ENCODE data around the gene PCK2.

The PCK2 gene

GRCh38 chr14:24127673-24128072, 33.6 kb downstream of the PCK2 start:
- Histone ChIP-seq H4K8ac (ENCODE audit: low read depth, low read length) (no peak overlapping the region), H3K27ac (replicated peaks; ENCODE audit: low read length) (no peak overlapping the region), H3K4me1 (ENCODE audit: control insufficient read depth in 2 of 2, insufficient read depth in 1 of 2, low read depth in 1 of 2, low read length in 2 of 2) (no peaks in the 10 kb centered on the region), H3K4ac (ENCODE audit: low read length) (no peak overlapping the region), H2BK5ac (ENCODE audit: low read length) (no peak overlapping the region), H3K18ac (ENCODE audit: low read length) (no peak overlapping the region), H3K79me1 (ENCODE audit: low read depth, low read length) (no peaks in the 10 kb centered on the region), H3K9me3 (replicated peaks in 1 of 2; ENCODE audit: control insufficient read depth in 2 of 2, insufficient read depth in 1 of 2, low read depth in 1 of 2, low read length in 2 of 2) (no peaks in the 10 kb centered on the region), H3K23ac (ENCODE audit: low read depth, low read length, poor library complexity) (no peak overlapping the region), H4K91ac (ENCODE audit: low read depth, low read length, poor library complexity) (no peak overlapping the region), H2AFZ (ENCODE audit: low read length) (no peak overlapping the region), H3K9ac (ENCODE audit: low read depth, low read length, poor library complexity) (no peak overlapping the region), H3K4me2 (ENCODE audit: insufficient read depth, low read length, poor library complexity, severe bottlenecking) (no peak overlapping the region), H2BK15ac (ENCODE audit: low read length) (no peak overlapping the region), H3K27me3 (ENCODE audit: control insufficient read depth in 3 of 3, insufficient read depth in 3 of 3, low read depth in 1 of 3, low read length in 3 of 3) (no peaks in the 10 kb centered on the region), H2BK120ac (ENCODE audit: low read depth, low read length) (no peak overlapping the region), H3K14ac (ENCODE audit: low read length) (no peak overlapping the region), H2BK12ac (ENCODE audit: low read length) (no peak overlapping the region), H3K36me3 (replicated peaks in 1 of 2; ENCODE audit: control insufficient read depth in 2 of 2, insufficient read depth in 2 of 2, low read length in 2 of 2) (peaks cover 8 to 12% of the 10 kb centered on the region in 2 donors), H2AK5ac (ENCODE audit: low read depth, low read length) (no peak overlapping the region), H3K4me3 (ENCODE audit: low read length in 2 of 2) (no peak overlapping the region)
- WGBS, 2 donors (ENCODE audit: extremely low coverage in 2 of 2, insufficient read length in 2 of 2, insufficient replicate concordance in 1 of 2): no CpG with 5 or more reads among the region's 2 CpGs
- no peak for DNase-seq (ENCODE audit: low spot score)

GRCh38 chr14:24129410-24129998, 35.4 kb downstream of the PCK2 start:
- Histone ChIP-seq H3K18ac (ENCODE audit: low read length) (no peak overlapping the region), H3K27ac (replicated peaks; ENCODE audit: low read length) (no peak overlapping the region), H3K79me1 (ENCODE audit: low read depth, low read length) (no peaks in the 10 kb centered on the region), H2BK12ac (ENCODE audit: low read length) (no peak overlapping the region), H2AFZ (ENCODE audit: low read length) (no peak overlapping the region), H2BK15ac (ENCODE audit: low read length) (no peak overlapping the region), H3K4me1 (ENCODE audit: control insufficient read depth in 2 of 2, insufficient read depth in 1 of 2, low read depth in 1 of 2, low read length in 2 of 2) (no peaks in the 10 kb centered on the region), H3K9ac (ENCODE audit: low read depth, low read length, poor library complexity) (no peak overlapping the region), H2AK5ac (ENCODE audit: low read depth, low read length) (no peak overlapping the region), H3K23ac (ENCODE audit: low read depth, low read length, poor library complexity) (no peak overlapping the region), H3K36me3 (replicated peaks in 1 of 2; ENCODE audit: control insufficient read depth in 2 of 2, insufficient read depth in 2 of 2, low read length in 2 of 2) (no peaks in the 10 kb centered on the region), H2BK5ac (ENCODE audit: low read length) (no peak overlapping the region), H3K4me2 (ENCODE audit: insufficient read depth, low read length, poor library complexity, severe bottlenecking) (no peak overlapping the region), H3K4me3 (ENCODE audit: low read length in 2 of 2) (no peak overlapping the region), H3K9me3 (replicated peaks in 1 of 2; ENCODE audit: control insufficient read depth in 2 of 2, insufficient read depth in 1 of 2, low read depth in 1 of 2, low read length in 2 of 2) (no peaks in the 10 kb centered on the region), H3K4ac (ENCODE audit: low read length) (no peak overlapping the region), H3K14ac (ENCODE audit: low read length) (no peak overlapping the region), H2BK120ac (ENCODE audit: low read depth, low read length) (no peak overlapping the region), H4K91ac (ENCODE audit: low read depth, low read length, poor library complexity) (no peak overlapping the region), H3K27me3 (ENCODE audit: control insufficient read depth in 3 of 3, insufficient read depth in 3 of 3, low read depth in 1 of 3, low read length in 3 of 3) (no peaks in the 10 kb centered on the region), H4K8ac (ENCODE audit: low read depth, low read length) (no peak overlapping the region)
- DNase-seq (ENCODE audit: low spot score): no peak
- no CpG with 5 or more reads among the region's 8 CpGs for WGBS, 2 donors (ENCODE audit: extremely low coverage in 2 of 2, insufficient read length in 2 of 2, insufficient replicate concordance in 1 of 2)

- H4K8ac ChIP-seq (ENCODE audit: low read depth, low read length): no peak within 1 kb of the TSS
- H4K91ac ChIP-seq (ENCODE audit: low read depth, low read length, poor library complexity): no peak within 1 kb of the TSS
- no peaks in the 10 kb centered on the region for H3K79me1 ChIP-seq (ENCODE audit: low read depth, low read length)
- no peak within 1 kb of the TSS for H2AK5ac ChIP-seq (ENCODE audit: low read depth, low read length)
- no peak within 1 kb of the TSS for H2BK15ac ChIP-seq (ENCODE audit: low read length)
- no CpG with 5 or more reads among the region's 5 CpGs for WGBS, 2 donors (ENCODE audit: extremely low coverage in 2 of 2, insufficient read length in 2 of 2, insufficient replicate concordance in 1 of 2)
- H3K9ac ChIP-seq (ENCODE audit: low read depth, low read length, poor library complexity): no peak within 1 kb of the TSS
- H2BK12ac ChIP-seq (ENCODE audit: low read length): no peak within 1 kb of the TSS
- no peaks in the 10 kb centered on the region for H3K27me3 ChIP-seq (ENCODE audit: control insufficient read depth in 3 of 3, insufficient read depth in 3 of 3, low read depth in 1 of 3, low read length in 3 of 3)
- no peak within 1 kb of the TSS for H3K4me3 ChIP-seq (ENCODE audit: low read length in 2 of 2)
- H2BK5ac ChIP-seq (ENCODE audit: low read length): no peak within 1 kb of the TSS
- H2BK120ac ChIP-seq (ENCODE audit: low read depth, low read length): no peak within 1 kb of the TSS
- no peak within 1 kb of the TSS for H3K23ac ChIP-seq (ENCODE audit: low read depth, low read length, poor library complexity)
- H3K27ac ChIP-seq (replicated peaks; ENCODE audit: low read length): no peak within 1 kb of the TSS
- H3K4ac ChIP-seq (ENCODE audit: low read length): no peak within 1 kb of the TSS
- H3K14ac ChIP-seq (ENCODE audit: low read length): no peak within 1 kb of the TSS
- no peak within 1 kb of the TSS for H3K18ac ChIP-seq (ENCODE audit: low read length)
- no peaks in the 10 kb centered on the region for H3K9me3 ChIP-seq (replicated peaks in 1 of 2; ENCODE audit: control insufficient read depth in 2 of 2, insufficient read depth in 1 of 2, low read depth in 1 of 2, low read length in 2 of 2)
- H3K4me1 ChIP-seq (ENCODE audit: control insufficient read depth in 2 of 2, insufficient read depth in 1 of 2, low read depth in 1 of 2, low read length in 2 of 2): peaks cover under 1 to 1% of the 10 kb centered on the region in 2 donors
- no peak within 1 kb of the TSS for H3K4me2 ChIP-seq (ENCODE audit: insufficient read depth, low read length, poor library complexity, severe bottlenecking)
- no peak within 1 kb of the TSS for H2AFZ ChIP-seq (ENCODE audit: low read length)
- no peaks in the 10 kb centered on the region for H3K36me3 ChIP-seq (replicated peaks in 1 of 2; ENCODE audit: control insufficient read depth in 2 of 2, insufficient read depth in 2 of 2, low read length in 2 of 2)
- no peak for DNase-seq (ENCODE audit: low spot score)
Observed at GRCh38 chr14:24130380-24130716, 36.2 kb downstream of the PCK2 start, which contains the start of gene FITM1. Gene FITM1 (plus strand): TSS chr14:24130659. CDS start chr14:24131564, 905 bp downstream.

- Histone ChIP-seq H3K9me3 (replicated peaks in 1 of 2; ENCODE audit: control insufficient read depth in 2 of 2, insufficient read depth in 1 of 2, low read depth in 1 of 2, low read length in 2 of 2) (no peaks in the 10 kb centered on the region), H2BK5ac (ENCODE audit: low read length) (no peak overlapping the region), H3K4ac (ENCODE audit: low read length) (no peak overlapping the region), H3K9ac (ENCODE audit: low read depth, low read length, poor library complexity) (no peak overlapping the region), H3K4me3 (ENCODE audit: low read length in 2 of 2) (no peak overlapping the region), H3K27me3 (ENCODE audit: control insufficient read depth in 3 of 3, insufficient read depth in 3 of 3, low read depth in 1 of 3, low read length in 3 of 3) (no peaks in the 10 kb centered on the region), H3K23ac (ENCODE audit: low read depth, low read length, poor library complexity) (no peak overlapping the region), H3K4me2 (ENCODE audit: insufficient read depth, low read length, poor library complexity, severe bottlenecking) (no peak overlapping the region), H3K36me3 (replicated peaks in 1 of 2; ENCODE audit: control insufficient read depth in 2 of 2, insufficient read depth in 2 of 2, low read length in 2 of 2) (no peaks in the 10 kb centered on the region), H2AFZ (ENCODE audit: low read length) (no peak overlapping the region), H3K14ac (ENCODE audit: low read length) (no peak overlapping the region), H3K27ac (replicated peaks; ENCODE audit: low read length) (no peak overlapping the region), H3K4me1 (ENCODE audit: control insufficient read depth in 2 of 2, insufficient read depth in 1 of 2, low read depth in 1 of 2, low read length in 2 of 2) (peaks cover 3 to 5% of the 10 kb centered on the region in 2 donors), H2AK5ac (ENCODE audit: low read depth, low read length) (no peak overlapping the region), H3K79me1 (ENCODE audit: low read depth, low read length) (no peaks in the 10 kb centered on the region), H3K18ac (ENCODE audit: low read length) (no peak overlapping the region), H2BK120ac (ENCODE audit: low read depth, low read length) (no peak overlapping the region), H2BK15ac (ENCODE audit: low read length) (no peak overlapping the region), H4K91ac (ENCODE audit: low read depth, low read length, poor library complexity) (no peak overlapping the region), H4K8ac (ENCODE audit: low read depth, low read length) (no peak overlapping the region), H2BK12ac (ENCODE audit: low read length) (no peak overlapping the region)
- WGBS, 2 donors (ENCODE audit: extremely low coverage in 2 of 2, insufficient read length in 2 of 2, insufficient replicate concordance in 1 of 2): no CpG with 5 or more reads among the region's 7 CpGs
- no peak for DNase-seq (ENCODE audit: low spot score)
Observed at GRCh38 chr14:24130717-24131548, 36.8 kb downstream of the PCK2 start.

Data from neuronal stem cell (in vitro differentiated cells).